ENCODE results near the gene HMGA1. TPM values are rescaled to one million over a fixed set of nuclear protein-coding genes. Genes with fewer than 3 reads are reported as not detected.

The HMGA1 gene
- total and polyA plus RNA-seq, 2 experiments from 2014 or later = 43.4 to 69.0 TPM

DNA sequence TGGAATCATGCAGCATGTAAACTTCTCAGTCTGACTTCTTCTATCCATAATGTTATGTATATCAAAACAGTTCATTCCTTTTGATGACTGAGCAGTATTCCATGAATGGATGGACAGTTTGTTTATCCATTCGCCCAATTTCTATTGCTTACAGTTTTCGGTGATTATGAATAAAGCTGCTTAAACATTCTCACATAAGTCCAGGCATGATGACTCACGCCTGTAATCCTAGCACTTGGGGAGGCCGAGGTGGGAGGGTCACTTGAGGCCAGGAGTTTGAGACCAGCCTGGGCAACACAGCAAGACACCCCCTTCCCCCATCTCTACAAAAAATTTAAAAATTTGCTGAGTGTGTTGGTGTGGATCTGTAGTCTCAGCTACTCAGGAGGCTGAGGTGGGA is 22.9 kb upstream of the HMGA1 start:
- no peaks in the 10 kb centered on the region for H3K9me2 ChIP-seq (replicated peaks; ENCODE audit: insufficient read depth)
- WGBS (ENCODE audit: low lambda C conversion rate, missing lambda C conversion rate) = 90% methylated on average over 4 of the region's 4 CpGs
- no peaks in the 10 kb centered on the region for H3K79me2 ChIP-seq
- no peaks in the 10 kb centered on the region for H3K4me1 ChIP-seq (ENCODE audit: insufficient read depth)
- no peak overlapping the region for H3K4me3 ChIP-seq
- DNase-seq (ENCODE audit: low spot score) = no peak
- H3K27me3 ChIP-seq = no peaks in the 10 kb centered on the region
- TF ChIP-seq EZH2 (IDR thresholded peaks at IDR 0.05; ENCODE audit: borderline replicate concordance) = no peak
- no peak for TF ChIP-seq EZH2phosphoT487 (IDR thresholded peaks at IDR 0.05; ENCODE audit: low read depth, severe bottlenecking, unreplicated experiment)
- TF ChIP-seq, protein P1, sequence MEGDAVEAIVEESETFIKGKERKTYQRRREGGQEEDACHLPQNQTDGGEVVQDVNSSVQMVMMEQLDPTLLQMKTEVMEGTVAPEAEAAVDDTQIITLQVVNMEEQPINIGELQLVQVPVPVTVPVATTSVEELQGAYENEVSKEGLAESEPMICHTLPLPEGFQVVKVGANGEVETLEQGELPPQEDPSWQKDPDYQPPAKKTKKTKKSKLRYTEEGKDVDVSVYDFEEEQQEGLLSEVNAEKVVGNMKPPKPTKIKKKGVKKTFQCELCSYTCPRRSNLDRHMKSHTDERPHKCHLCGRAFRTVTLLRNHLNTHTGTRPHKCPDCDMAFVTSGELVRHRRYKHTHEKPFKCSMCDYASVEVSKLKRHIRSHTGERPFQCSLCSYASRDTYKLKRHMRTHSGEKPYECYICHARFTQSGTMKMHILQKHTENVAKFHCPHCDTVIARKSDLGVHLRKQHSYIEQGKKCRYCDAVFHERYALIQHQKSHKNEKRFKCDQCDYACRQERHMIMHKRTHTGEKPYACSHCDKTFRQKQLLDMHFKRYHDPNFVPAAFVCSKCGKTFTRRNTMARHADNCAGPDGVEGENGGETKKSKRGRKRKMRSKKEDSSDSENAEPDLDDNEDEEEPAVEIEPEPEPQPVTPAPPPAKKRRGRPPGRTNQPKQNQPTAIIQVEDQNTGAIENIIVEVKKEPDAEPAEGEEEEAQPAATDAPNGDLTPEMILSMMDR (IDR thresholded peaks at IDR 0.05; ENCODE audit: poor library complexity) = no peak
- no peaks in the 10 kb centered on the region for H3K9me3 ChIP-seq (ENCODE audit: low read depth)
- no peaks in the 10 kb centered on the region for H4K20me1 ChIP-seq (ENCODE audit: insufficient read depth, poor library complexity, severe bottlenecking)
- no peak overlapping the region for H2AFZ ChIP-seq
- H3K36me3 ChIP-seq (replicated peaks; ENCODE audit: insufficient read depth, low read depth) = no peaks in the 10 kb centered on the region
- H3K4me2 ChIP-seq = no peak overlapping the region
- H3K27ac ChIP-seq = no peak overlapping the region

DNA sequence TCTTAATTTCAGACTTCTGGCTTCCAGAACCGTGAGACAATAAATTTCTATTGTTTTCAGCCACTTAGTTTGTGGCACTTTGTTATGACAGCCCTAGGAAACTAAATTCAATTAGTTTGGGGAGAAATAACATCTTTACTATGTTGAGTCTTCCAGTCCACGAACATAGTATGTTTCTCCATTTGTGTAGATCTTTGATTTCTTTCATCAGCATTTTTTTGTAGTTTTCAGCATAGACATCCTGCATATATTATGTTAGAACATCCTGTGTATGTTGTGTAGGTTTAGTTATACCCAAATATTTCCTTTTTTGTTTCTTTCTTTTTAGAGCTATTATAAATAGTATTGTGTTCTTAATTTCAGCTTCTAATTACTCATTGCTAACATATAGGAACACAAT is 18.0 kb upstream of the HMGA1 start:
- Histone ChIP-seq H3K4me3 (no peak overlapping the region), H2AFZ (no peak overlapping the region), H3K9me2 (replicated peaks; ENCODE audit: insufficient read depth) (no peaks in the 10 kb centered on the region), H4K20me1 (ENCODE audit: insufficient read depth, poor library complexity, severe bottlenecking) (no peaks in the 10 kb centered on the region), H3K4me2 (no peak overlapping the region), H3K27ac (no peak overlapping the region), H3K4me1 (ENCODE audit: insufficient read depth) (peaks cover 6% of the 10 kb centered on the region), H3K79me2 (no peaks in the 10 kb centered on the region), H3K27me3 (no peaks in the 10 kb centered on the region), H3K36me3 (replicated peaks; ENCODE audit: insufficient read depth, low read depth) (no peaks in the 10 kb centered on the region), H3K9me3 (ENCODE audit: low read depth) (no peaks in the 10 kb centered on the region)
- TF ChIP-seq, protein P1 (IDR thresholded peaks at IDR 0.05; ENCODE audit: poor library complexity) = no peak
- TF ChIP-seq EZH2 (IDR thresholded peaks at IDR 0.05; ENCODE audit: borderline replicate concordance) (no peak), EZH2phosphoT487 (IDR thresholded peaks at IDR 0.05; ENCODE audit: low read depth, severe bottlenecking, unreplicated experiment) (no peak)
- WGBS (ENCODE audit: low lambda C conversion rate, missing lambda C conversion rate) = 69% methylated on average over 2 of the region's 2 CpGs
- DNase-seq (ENCODE audit: low spot score) = no peak

DNA sequence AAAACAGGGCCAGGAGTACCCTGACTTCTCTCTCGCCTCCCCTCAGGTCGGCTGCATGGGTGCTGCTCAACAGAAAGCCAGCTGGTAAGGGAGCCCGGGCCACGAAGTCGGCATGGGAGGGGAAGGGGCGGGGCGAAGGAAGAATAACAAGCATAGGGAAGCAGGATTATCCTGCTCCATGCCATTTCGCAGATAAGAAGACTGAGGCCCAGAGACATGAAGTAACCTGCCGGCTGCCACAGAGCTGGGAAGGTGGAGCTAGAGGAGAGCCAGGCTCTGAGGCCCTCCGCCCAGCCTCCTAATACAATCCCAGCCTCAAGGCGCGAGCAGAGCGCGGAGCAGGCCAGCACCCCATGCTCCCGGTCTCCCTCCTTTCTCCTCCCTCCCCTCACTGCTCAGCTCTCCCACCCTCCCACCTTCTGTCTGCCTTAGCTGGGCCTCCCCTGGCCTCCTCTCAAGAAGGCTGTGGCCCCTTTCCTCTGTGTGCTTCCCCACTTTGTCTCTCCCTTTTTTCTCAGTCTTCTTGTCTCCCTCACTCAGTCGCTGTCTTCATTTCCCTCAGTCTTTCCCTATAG is 13.2 kb upstream of the HMGA1 start:
- no peaks in the 10 kb centered on the region for H3K27me3 ChIP-seq
- H3K4me2 ChIP-seq = peak overlapping the region; percentile 83
- no peak for TF ChIP-seq EZH2phosphoT487 (IDR thresholded peaks at IDR 0.05; ENCODE audit: low read depth, severe bottlenecking, unreplicated experiment)
- TF ChIP-seq, protein P1 (IDR thresholded peaks at IDR 0.05; ENCODE audit: poor library complexity) = no peak
- TF ChIP-seq EZH2 (IDR thresholded peaks at IDR 0.05; ENCODE audit: borderline replicate concordance) = no peak
- DNase-seq (ENCODE audit: low spot score) = peak; percentile 64
- no peaks in the 10 kb centered on the region for H4K20me1 ChIP-seq (ENCODE audit: insufficient read depth, poor library complexity, severe bottlenecking)
- H3K79me2 ChIP-seq = no peaks in the 10 kb centered on the region
- 26% methylated on average over 9 of the region's 16 CpGs for WGBS (ENCODE audit: low lambda C conversion rate, missing lambda C conversion rate)
- peak overlapping the region; percentile 86 for H3K27ac ChIP-seq
- H3K4me3 ChIP-seq = no peak overlapping the region
- H3K9me2 ChIP-seq (replicated peaks; ENCODE audit: insufficient read depth) = no peaks in the 10 kb centered on the region
- H3K36me3 ChIP-seq (replicated peaks; ENCODE audit: insufficient read depth, low read depth) = no peaks in the 10 kb centered on the region
- H3K4me1 ChIP-seq (ENCODE audit: insufficient read depth) = peaks cover 11% of the 10 kb centered on the region
- H3K9me3 ChIP-seq (ENCODE audit: low read depth) = no peaks in the 10 kb centered on the region
- H2AFZ ChIP-seq = peak overlapping the region; percentile 90

Measured in hepatocyte (in vitro differentiated cells).